ENCODE measurements around the gene TMIGD1.

Gene TMIGD1

DNA sequence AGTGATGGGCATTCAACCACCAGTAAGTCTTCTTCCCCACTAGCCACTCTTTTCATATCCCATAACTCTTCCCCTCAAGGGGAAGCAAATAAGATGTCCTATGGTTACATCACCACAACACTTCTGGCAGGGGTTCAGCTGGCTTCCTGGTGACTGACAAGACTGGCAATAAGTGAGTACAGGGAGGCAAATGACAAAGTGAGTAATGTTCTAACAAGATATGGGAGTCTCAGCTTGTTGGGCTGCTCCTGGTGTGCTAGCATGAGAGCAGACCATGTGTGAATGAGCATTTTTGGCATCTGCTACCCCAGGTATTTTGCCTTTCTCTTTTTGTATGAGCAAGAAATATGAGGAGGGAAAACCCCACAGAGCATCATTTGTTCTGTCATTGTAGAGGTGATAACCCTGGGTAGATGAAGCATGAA lies 9.9 kb downstream of the TMIGD1 start:
- DNase-seq, result peak; percentile 31

DNA sequence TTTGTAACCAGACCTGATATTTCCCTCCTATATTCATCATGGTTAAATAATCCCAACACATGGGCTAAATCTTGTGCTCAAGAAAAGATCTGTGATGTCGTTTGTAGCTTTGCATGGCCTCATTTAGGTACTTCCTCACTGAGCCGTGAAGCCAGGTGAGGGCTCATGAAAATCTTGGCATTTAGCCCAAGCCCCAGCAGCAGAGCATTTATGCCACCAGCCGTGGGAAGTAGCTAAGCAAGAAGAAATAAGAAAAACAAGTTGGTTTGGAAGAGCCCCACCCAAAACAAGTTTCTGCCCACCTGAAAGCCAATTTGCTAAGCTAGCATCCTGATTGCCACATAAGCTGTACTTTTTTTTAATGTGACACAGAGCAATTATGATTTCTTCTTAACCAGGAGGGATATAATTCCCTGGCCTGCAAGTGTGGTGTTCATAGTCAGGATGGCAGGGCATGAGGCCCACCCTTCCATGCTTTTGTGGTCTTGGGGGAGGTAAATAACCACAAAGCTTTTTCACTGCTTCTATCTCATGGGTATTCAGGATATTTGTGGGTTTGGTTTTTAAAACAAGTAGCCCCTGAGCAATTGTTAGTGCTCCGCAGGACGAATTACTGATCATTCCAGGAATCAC lies 10.5 kb downstream of the TMIGD1 start:
- peak; percentile 54 to 66 for DNase-seq

DNA sequence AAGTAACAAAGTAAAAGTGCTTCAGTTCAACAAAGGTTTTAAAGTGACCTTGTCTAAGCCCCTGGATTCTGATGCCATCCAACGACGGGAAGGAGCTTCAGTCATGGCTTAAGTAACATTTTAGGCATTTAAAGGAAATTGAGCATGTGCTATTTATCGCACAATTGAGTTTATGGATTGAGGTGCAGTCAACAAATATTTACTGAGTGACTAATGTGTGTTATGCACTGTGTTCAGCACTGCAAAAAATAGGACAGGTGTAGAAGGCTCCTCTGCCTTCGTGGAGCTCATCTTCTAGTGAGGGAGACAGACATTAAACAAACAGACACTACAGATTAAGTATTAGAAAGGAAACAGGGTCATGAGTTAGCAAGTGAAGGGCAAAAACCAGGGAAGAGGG lies 12.5 kb downstream of the TMIGD1 start:
- no peak for DNase-seq

DNA sequence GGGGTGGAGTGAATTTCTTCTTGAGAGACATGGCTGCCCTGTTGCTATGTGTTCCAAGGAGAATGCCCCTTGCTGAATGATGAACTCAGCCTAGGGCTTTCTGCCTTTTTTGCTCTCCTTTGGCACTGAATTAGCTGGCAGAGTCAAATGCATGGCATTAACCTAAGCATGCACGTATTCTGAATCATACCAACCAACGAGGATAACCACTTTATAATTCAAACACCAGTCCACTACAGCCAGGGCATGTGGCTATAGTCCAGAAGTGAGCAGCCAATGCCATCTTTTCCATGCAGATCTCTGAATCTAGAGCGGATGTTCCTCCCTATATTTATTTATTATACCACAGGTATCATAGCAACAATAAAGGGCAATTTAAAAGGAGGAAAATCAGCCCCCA lies 15.7 kb downstream of the TMIGD1 start:
- no peak for DNase-seq

DNA sequence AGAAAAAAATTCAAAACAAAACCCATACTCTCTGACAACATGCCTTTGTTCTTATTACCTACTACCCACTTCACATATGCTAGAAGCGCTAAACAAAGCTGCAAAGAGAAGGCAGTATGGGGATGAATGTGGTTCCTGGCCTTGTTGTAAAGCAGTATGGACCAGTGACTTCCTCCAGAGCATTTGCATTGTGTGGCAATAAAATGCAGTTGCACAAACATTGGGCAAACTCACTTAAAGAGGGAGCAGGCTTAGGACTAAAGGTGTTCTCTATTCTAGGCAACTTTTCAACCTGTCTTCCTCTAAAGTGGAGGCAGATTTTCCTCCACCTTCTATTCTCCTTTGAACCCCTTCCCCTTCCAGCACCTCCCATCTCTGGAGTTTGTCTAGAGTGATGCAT lies 17.1 kb downstream of the TMIGD1 start:
- DNase-seq, result no peak

DNA sequence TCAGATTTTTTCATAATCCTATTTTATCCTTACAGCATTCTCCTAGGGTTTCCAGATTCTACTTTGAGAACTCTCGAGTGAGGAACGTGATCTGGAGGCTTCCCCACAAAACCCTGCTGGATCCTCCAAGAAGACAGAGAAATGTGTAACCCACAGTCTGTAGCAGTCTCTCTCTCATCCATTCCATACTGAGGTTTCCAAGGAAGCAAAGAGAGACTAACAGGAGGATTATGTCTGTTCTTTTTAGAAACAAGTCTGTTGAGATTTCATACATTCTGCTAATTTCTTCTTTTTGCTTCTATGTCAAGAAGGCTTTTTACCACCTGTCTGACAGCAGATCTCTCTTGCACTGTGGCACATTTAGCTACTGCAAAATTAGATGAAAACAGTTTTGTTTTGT lies 18.8 kb downstream of the TMIGD1 start:
- DNase-seq, result no peak

DNA sequence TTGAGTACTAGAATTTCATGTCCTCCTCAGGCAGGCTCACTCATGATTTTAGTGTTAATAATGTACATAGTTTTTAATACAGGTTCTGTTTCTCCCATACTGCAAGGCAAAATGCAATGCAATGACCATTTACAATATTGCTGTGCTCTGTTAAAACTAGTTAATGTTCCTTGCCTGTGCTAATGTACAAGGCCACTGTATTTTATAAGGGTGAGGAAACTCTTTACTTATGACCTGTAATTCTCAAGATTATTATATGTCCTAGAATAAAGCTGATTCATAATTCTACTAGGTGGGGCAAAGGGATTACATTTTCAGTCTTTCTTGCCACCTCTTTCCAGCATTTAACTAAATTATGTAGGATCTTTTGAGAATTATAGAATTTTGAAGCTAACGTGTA lies 19.4 kb downstream of the TMIGD1 start:
- DNase-seq, result no peak

DNA sequence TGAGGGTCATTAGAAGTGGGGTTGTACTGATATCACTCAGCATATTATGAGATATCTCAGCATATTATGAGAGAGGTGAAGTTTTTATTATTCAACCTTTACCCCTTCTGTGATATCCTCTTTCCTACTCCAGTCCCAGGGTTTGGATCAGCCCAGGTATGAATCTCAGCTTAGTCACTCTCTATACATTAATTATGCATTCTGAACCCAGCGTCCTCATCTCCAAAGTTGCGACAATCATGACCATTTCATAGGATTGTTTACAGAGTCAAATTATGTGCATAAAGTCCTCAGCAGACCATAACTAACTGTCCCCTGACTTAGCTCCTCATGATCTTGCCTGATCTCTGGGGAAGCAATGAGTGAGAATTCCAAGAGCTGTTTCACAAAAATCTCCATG lies 21.6 kb downstream of the TMIGD1 start:
- no peak for DNase-seq

DNA sequence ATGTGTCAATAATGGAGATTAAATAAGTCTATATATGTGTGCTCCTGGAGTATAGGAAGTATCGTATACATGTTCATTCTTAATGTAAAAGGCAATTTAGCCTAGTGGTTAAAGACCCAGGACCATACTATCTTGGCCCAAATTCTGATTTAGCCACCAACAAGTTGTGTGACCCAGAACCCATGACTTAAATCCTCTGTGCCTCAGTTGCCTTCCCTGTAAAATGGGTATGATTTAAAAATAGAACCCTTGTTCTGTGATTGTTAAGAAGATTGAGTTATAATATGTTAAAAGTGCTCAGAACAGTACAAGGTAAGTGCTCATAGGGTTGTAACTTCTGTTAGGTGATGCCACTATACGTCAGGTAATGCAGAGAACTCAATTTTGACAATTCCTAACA lies 23.3 kb downstream of the TMIGD1 start:
- DNase-seq, result no peak

DNA sequence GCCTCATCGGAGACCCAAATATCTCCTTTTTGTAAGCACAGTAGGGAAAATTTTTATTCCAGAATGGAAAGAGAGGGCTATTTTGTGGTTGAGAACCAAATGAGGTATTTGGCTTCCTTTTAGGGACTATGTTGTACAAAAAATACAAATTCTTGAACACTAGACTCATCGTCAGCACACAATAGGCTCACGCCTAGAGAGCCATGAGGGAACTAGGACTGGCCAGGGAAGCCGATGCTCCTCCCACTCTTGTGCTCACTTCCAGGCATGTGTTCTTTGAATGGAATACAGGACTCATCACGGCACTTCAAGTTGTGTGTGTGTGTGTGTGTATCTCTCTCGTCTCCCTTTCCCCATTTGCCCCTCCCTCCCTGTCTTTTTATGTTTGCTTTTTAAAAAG lies 24.3 kb downstream of the TMIGD1 start:
- no peak for DNase-seq

DNA sequence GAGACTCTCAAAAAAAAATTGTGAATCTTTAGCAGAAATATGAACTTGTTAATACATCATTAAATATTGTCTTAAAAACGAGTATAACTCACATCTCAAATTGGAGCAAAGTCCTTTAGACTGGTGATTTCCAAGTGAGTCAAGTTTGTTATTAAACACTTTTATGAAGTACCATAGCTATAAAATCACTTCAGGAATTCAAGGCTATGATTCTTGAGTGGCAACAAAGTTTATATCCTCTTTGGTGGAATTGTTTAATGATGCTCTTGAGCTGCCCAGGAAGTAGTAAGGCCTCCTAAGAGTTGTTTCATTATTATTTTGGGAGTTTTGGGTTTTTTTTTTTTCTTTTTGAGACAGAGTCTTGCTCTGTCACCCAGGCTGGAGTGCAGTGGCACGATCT lies 25.5 kb downstream of the TMIGD1 start:
- DNase-seq, result no peak

DNA sequence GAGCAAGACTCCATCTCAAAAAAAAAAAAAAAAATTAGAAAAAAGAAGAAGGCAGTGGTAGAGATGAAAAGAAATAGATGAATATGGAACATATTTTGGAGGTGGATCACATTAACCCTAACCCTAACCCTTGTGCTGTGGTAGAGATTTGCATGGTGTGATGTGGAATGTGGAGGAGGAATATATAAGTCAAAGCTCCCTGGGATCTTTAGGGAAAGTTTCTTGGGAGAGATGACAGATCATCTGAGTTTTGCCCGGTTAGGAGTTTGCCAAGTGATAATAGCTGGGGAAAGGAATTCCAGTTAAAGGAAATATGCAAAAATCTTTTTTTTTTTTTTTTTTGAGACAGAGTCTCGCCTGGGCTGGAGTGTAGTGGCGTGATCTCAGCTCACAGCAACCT lies 29.1 kb downstream of the TMIGD1 start:
- DNase-seq, result no peak

DNA sequence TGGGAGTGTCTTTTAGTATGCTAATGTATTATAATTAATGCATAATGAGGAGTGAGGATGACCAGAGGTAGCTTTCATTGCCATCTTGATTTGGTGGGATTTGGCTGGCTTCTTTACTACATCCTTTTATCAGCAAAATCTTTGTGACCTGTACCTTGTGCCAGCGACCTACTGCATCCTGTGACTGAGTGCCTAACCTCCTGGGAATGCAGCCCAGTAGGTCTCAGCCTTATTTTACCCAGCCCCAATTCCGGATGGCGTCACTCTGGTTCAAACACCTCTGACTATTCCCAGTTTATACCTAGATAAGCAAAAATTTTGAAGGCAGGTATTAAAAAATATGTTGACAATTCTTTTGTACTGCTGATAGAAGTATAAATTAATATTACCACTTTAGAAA lies 31.6 kb downstream of the TMIGD1 start:
- no peak for DNase-seq

DNA sequence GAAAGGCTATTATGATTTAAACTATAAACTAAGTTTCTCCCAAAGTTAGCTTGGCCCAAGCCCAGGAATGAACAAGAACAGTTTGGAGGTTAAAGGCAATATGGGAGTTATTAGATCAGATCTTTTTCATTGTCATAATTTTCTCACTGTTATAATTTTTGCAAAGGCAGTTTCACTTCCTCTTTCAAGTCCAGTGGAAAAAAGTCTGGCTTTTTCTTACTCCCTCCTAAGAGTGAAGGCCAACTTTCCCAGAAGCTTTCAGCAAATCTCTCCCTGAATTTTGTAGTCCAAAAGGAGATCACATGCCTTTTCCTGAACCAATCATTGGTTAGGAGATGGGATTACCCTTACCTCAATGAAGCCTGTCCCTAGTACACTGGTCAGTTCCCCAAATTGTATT lies 33.0 kb downstream of the TMIGD1 start:
- no peak for DNase-seq

DNA sequence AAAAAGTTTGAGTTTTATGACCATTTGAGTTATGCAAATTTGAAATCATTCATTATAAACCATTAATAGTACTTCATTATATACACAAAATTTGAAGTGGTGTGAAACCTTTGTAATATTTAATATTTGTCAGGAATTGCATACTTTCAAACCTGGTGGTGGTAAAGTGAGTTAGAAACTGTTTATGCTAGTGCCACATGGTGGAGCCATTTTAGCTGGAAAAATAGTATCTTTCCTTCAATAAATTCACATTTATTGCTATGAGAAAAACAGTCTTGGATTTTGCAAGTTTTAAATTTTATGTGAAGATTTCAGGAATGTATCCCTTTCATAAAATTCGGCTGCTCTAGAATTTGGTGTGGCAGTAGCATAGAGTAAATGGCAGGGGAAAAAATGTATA lies 34.9 kb downstream of the TMIGD1 start:
- no peak for DNase-seq

DNA sequence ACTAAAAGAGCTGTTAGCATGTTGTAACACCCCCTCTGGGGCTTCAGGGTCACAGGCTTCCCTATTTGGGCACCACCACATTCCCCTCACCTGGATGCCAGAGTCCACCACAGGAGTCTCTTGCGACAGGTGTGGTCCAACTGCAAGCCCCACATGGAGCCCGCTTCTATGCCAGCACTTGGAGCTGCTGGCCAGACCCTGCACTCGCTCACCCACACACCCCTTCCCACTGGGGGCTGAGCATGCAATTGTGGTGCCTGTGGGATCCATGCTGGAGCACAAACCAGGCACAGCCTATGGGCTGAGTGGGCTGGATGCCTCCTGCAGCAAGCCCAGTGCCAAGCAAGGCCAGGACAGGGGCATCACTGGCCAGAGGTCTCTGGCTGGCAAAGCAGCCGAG lies 36.1 kb downstream of the TMIGD1 start:
- no peak for DNase-seq

DNA sequence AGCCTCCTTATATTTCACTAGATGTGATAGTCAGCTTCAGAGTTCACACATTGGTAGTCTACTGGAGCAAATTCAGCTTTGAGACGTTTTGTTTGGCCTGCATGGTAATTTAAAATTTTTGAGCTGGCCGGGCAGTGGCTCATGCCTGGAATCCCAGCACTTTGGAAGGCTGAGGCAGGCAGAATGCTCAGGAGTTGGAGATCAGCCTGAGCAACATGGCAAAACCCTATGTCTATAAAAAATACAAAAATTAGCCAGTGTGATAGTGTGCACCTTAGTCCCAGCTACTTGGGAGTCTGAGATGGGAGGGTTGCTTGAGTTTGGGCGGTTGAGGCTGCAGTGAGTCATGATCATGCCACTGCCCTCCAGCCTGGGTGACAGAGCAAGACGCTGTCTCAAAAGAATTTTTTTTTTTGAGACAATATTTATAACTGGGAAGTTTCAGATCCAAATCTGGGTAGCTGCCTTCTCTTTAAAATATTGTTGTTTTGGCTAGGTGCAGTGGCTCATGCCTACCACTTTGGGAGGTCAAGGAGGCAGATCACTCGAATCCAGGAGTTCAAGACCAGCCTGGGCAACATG lies 37.3 kb downstream of the TMIGD1 start:
- no peak for DNase-seq

DNA sequence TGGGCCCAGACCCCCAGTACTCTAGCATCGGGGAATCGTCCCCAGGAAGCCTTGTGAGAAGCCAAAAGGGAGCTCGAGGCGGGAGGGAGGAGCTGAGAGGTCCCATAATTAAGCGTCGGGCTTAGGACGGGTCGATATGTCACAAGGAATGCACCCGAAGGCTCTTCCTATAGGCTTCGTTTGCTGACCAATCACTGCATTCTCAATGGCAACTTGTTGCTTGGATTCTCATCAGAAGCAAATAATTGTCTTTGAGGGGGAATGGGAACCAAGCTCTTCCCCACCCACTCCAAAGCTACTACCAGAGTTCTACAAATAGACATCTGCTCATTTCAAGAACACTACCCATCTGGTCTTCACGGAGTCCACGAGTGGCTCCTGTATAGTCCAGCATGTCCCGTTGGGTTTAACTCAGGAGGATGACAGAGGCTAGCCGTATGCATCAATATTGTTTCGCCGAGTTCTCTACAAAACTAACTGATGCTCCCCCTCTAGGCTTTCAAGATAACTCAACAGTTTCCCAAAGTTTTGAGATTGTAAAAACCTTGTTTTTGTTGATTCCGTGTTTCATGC lies 41.5 kb downstream of the TMIGD1 start:
- DNase-seq, result no peak

DNA sequence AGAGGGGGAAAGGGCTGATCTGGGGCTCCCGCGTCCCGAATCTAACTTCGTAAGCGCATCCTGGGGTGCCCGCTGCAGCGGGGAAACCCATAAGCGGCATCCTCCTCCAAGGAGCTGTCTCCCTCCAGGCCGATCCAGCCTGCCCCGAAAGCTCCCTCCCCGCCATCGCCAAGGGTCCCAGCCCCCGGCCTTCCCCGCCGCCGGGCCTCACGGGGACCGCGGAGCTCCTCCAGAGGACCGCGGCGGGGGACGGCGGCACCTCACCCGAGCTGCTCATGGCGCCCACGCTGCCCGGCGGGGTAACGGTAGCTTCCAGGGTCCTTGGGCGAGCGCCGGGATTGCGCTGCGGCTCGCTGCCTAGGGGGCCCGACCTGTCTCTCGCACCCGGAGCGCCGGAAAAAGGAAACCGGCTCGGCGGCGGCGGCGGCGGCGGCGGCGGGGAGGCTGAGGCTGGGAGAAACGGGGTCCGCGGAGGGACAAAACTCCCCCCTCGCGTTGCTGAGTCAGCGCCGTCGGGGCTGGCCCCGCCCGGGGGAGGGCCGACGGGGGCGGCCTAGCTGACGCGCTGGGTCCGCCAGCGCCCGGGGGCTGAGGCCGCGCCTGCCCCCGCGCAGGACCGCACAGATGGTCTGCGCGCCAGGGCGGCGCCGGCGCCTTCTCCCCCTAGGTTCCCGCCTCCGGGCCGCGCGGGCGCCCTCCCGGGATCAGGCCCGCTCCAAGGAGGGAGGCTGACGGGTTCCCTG lies 42.1 kb downstream of the TMIGD1 start, which contains the start of gene BLMH:
Gene BLMH, minus strand, starts transcription at position 402 of the 743 bp plus-strand sequence. Its CDS starts 125 bp downstream, at position 277.
- peak; percentile 75 to 83 for DNase-seq

DNA sequence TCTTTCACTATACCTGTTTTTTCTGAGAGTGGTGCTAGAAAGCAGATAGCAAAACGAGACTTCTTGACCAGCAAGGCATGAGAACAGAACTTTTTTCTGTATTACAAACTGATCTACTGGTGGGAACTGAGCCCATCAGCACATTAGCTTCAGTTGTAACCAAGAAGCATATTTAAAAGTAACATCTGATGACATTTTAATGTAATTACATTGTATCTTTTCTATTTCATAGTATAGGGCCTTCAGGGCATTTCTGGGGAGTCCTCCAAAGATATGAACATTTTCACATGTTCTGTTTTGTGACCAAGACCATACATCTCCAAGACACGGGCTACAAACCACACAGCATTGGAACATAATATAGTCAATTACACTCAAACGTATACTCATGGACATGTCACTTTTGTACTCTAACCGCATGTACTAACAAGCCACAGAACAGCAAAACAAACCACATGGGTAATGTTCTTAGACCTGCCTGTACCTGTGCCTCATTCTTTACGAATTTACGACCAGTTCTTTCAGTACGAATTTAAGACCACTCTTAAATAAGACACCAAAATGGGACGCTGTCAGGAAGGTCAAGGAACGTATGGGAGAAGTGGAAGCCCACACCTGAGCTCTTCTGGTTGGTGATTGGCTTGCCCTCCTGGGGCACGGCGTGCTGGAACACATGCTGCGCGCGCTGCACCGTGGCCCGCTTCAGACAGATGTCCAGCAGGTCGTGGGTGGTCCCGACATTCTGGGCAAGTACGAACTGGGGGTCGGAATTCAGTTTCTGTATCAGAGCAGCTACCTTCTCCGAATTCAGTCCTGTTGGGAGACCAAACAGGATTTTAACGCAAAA lies 42.9 kb downstream of the TMIGD1 start:
- peak in 1 of 2 donors; percentile 31 for DNase-seq

DNA sequence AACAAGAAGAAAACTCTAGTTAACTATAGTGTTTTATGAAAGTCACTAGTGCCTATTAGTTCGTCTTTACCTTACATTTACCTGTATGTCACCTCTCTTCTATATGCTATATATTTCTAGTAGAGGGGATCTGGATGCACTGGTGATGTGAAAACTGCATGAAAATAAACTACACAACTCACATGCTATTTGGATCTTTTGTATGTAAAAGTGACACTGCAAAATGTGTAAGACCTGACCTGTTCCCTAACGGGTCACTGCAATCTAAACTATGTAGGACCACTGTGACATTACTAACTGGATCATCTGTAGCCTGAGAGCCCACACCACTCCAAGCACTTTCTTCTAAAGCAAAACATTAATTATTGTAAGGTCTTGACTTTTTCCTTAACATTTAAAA lies 43.8 kb downstream of the TMIGD1 start:
- no peak for DNase-seq

DNA sequence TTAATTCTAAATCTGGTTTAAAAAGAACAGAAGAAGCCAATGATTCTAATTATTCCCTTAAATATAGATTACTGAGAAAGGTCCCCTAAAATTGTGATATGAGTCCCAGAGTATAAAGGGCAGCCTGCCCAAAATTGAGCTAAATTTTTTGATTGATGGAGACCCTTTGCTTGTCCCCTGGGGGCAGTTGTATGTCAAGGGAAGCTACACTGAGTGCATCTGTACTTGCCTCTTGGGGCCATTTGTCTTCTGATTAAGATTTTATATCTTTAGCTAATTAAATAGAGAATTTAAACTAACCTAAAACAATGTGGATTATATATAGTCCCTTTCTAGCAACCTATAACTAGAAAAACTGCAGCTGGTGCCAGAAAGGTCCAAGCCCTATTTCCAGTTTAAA lies 54.7 kb downstream of the TMIGD1 start:
- no peak for DNase-seq

DNA sequence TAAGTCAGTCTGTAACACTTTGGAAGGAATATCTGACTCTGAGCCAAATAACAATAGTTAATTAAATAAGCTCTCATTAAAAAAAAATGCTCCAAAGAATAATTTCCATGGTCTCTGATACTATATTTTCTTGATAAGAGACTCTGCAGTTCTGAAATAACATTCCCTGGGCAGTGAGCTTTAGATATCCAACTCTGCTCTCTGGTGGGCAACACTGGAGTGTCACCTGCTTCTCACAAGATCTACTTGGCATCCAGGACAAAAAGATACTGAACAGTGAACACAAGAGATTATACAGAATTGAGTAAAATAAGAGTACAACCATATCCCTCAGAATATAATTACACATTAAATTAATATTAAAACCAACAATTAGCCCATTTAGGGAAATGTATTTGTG lies 55.8 kb downstream of the TMIGD1 start:
- peak in 1 of 2 donors; percentile 8 for DNase-seq
